Activated T-cell treated with anti-CD3 and anti-CD28 coated beads, Interleukin-2, amount 50 U/mL, for 4 hours (primary cell): ENCODE results near the gene TTI1. TPM values are rescaled to one million over a fixed set of nuclear protein-coding genes. Genes with fewer than 3 reads are reported as not detected.

Source experiments
- ATAC-seq, 2 donors: fragments of 200-7000 bp; cut with Tn5 transposase; one replicate each; pipeline ENCODE4 v1.10.0; 2021
- DNase-seq: peaks from one replicate; pipeline ENCODE4 v3.0.0-alpha.2; 2020
- H3K27me3 Mint-ChIP-seq: one replicate; pipeline ENCODE4 v1.8.0; 2021; ENCODE audit warnings: low read depth, mixed read lengths
- H3K36me3 Mint-ChIP-seq: one replicate; pipeline ENCODE4 v1.8.0; 2022; ENCODE audit warnings: mixed read lengths; ENCODE audit not compliant: insufficient read depth
- H3K4me1 Mint-ChIP-seq: one replicate; pipeline ENCODE4 v1.8.0; 2021; ENCODE audit warnings: low read depth, mixed read lengths
- H3K4me3 Mint-ChIP-seq: one replicate; pipeline ENCODE4 v1.8.0; 2021; ENCODE audit warnings: mild to moderate bottlenecking, moderate library complexity, mixed read lengths
- H3K9me3 Mint-ChIP-seq: one replicate; pipeline ENCODE4 v1.8.0; 2021; ENCODE audit warnings: mixed read lengths
- total RNA-seq, 3 donors: library from RNA; stranded (reverse); gene quantifications; one replicate each; pipeline ENCODE4 v1.2.1, GENCODE V29; 2021

Gene TTI1
- total RNA-seq, 3 donors from 2014 or later = 31.3 to 35.5 (median 35.0) TPM

DNA sequence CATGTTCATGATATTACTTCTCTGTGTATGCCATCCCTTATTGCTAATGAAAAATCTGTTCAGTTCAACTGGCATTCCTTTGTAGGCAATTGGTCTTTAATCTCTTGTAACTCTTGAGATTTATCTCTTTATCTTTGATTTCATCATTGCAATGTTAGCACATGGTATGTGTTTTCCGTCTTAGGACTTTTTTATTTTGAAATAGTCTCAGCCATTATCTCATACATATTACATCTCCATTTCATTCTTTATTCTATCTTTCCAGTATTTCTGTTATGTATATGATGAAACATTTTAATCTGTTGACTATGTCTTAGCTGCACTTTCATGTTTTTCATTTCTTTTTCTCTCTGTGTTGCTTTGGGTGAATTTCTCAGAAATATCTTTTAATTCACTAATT is 72.2 kb downstream of the TTI1 start:
- DNase-seq = no peak
- Mint-ChIP-seq H3K4me3 (no peak overlapping the region), H3K9me3 (peaks cover 24% of the 10 kb centered on the region), H3K36me3 (no peaks in the 10 kb centered on the region), H3K27me3 (no peaks in the 10 kb centered on the region), H3K4me1 (no peaks in the 10 kb centered on the region)
- ATAC-seq = no peak

- Mint-ChIP-seq H3K27me3 (no peaks in the 10 kb centered on the region), H3K9me3 (peaks cover 13% of the 10 kb centered on the region), H3K4me3 (no peak overlapping the region), H3K36me3 (no peaks in the 10 kb centered on the region), H3K4me1 (no peaks in the 10 kb centered on the region)
- no peak for DNase-seq
- no peak for ATAC-seq
Observed at GRCh38 chr20:37958856-37959520, 74.3 kb downstream of the TTI1 start.

DNA sequence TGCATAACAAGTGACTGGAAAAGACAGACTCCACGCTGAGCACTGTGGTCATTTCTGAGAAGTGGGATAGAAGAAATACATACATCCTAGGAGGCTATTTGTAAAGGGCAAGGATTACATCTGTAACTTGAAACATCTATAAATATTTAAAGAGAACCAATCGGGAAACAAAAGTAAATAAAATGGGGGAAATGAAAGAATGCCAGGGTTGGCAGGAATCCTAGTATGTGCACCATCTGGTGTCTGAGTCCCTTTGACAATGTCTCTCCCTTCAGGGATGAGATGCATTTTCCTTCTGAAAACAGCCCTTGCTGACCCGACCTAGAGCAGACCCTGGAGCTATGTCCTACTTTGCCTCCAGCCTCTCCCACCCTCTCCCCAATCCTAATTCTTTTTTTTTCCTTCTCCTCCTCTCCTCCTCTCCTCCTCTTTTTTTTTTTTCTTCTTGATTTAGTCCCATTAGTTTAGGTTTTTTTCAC is 77.1 kb downstream of the TTI1 start:
- ATAC-seq = no peak
- no peak overlapping the region for H3K4me3 Mint-ChIP-seq
- H3K9me3 Mint-ChIP-seq = peaks cover 8% of the 10 kb centered on the region
- no peaks in the 10 kb centered on the region for H3K4me1 Mint-ChIP-seq
- DNase-seq = no peak
- no peaks in the 10 kb centered on the region for H3K27me3 Mint-ChIP-seq
- no peaks in the 10 kb centered on the region for H3K36me3 Mint-ChIP-seq

DNA sequence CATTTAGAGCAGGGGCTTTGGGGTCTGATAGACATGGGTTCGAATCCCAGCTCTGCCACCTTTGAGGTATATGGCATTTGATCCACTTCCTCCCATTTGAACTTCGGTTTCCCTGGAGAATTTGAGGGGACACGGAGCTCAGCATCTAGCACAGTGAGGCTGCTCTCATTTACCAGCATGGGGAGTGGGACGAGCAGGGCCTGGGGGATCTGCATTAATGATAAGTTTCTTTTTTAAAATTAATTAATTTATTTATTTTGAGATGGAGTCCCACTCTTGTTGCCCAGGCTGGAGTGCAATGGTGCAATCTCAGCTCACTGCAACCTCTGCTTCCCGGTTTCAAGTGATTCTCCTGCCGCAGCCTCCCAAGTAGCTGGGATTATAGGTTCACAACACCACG is 77.7 kb downstream of the TTI1 start:
- Mint-ChIP-seq H3K4me3 (no peak overlapping the region), H3K36me3 (no peaks in the 10 kb centered on the region), H3K9me3 (peaks cover 5% of the 10 kb centered on the region), H3K27me3 (no peaks in the 10 kb centered on the region), H3K4me1 (no peaks in the 10 kb centered on the region)
- no peak for ATAC-seq
- DNase-seq = no peak

DNA sequence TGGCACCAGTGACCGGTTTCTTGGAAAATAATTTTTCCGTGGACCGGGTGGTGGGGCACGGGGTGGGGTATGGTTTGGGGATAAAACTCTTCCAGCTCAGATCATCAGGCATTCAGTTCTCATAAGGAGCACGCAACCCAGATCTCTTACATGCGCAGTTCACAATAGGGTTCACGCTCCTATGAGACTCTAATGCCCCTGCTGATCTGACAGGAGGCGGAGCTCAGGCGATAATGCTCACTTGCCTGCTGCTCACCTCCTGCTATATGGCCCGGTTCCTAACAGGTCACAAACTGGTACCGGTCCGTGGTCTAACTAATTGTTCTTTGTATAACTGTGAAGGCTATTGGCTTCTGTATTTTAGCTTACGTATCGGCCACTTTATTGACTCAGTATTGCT is 78.6 kb downstream of the TTI1 start:
- Mint-ChIP-seq H3K27me3 (no peaks in the 10 kb centered on the region), H3K9me3 (peaks cover 5% of the 10 kb centered on the region), H3K4me1 (no peaks in the 10 kb centered on the region), H3K36me3 (no peaks in the 10 kb centered on the region), H3K4me3 (no peak overlapping the region)
- no peak for DNase-seq
- ATAC-seq = no peak

DNA sequence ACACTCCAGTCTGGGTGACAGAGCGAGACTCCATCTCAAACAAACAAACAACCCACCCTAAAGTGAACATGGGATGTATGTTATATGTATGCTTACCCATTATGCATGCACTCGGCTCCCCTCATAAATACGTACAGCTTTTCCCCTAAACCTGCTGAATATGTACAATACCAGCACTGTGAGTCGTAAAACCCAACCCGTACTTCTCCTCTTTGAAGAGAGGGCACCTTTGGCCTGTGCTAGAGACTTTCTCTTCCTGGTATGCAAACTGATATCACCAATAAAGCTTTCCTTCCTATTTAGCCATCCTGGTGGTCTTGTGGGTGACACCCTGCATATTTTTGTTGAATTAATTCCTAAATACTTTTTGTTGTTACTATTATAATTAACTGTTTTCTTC is 79.1 kb downstream of the TTI1 start:
- peaks cover under 1% of the 10 kb centered on the region for H3K9me3 Mint-ChIP-seq
- DNase-seq (no peak), ATAC-seq (no peak)
- H3K4me1 Mint-ChIP-seq = no peaks in the 10 kb centered on the region
- no peaks in the 10 kb centered on the region for H3K27me3 Mint-ChIP-seq
- no peak overlapping the region for H3K4me3 Mint-ChIP-seq
- H3K36me3 Mint-ChIP-seq = no peaks in the 10 kb centered on the region

GRCh38 chr20:37948956-37949355 is 84.3 kb downstream of the TTI1 start:
- Mint-ChIP-seq H3K27me3 (peaks cover 3% of the 10 kb centered on the region), H3K9me3 (peaks cover 7% of the 10 kb centered on the region), H3K4me1 (no peaks in the 10 kb centered on the region), H3K36me3 (no peaks in the 10 kb centered on the region), H3K4me3 (no peak overlapping the region)
- ATAC-seq (no peak), DNase-seq (no peak)

GRCh38 chr20:37947943-37948342 is 85.3 kb downstream of the TTI1 start:
- Mint-ChIP-seq H3K4me1 (no peaks in the 10 kb centered on the region), H3K9me3 (peaks cover 7% of the 10 kb centered on the region), H3K4me3 (no peak overlapping the region), H3K36me3 (no peaks in the 10 kb centered on the region), H3K27me3 (peaks cover 3% of the 10 kb centered on the region)
- DNase-seq = no peak
- no peak for ATAC-seq

- Mint-ChIP-seq H3K27me3 (peaks cover 3% of the 10 kb centered on the region), H3K36me3 (no peaks in the 10 kb centered on the region), H3K9me3 (peaks cover 7% of the 10 kb centered on the region), H3K4me1 (no peaks in the 10 kb centered on the region), H3K4me3 (no peak overlapping the region)
- DNase-seq = no peak
- ATAC-seq = no peak
Observed at GRCh38 chr20:37946946-37947345, 86.3 kb downstream of the TTI1 start.

DNA sequence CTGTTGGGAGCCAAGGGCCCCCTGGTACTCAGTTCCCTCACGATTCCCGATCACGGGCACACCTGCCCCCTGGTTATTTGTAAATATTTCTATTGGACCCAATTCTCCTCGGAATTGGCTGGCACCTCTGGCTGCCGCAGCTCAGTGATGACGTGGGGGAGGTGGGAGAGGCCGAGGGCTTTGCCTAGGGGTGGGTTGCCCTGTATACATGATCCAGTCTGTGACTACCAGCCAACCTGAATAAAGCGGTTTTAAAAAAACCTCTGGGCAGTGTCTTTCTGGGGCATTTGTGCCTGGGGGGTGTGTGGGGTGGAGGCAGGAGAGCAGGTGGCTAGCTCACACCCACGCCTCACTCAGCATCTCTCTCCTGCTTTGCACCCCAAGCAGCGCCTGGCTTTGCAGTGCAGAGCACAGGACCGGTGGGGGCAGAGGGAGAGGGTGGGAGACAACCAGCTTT is 88.1 kb downstream of the TTI1 start:
- no peaks in the 10 kb centered on the region for H3K4me1 Mint-ChIP-seq
- peaks cover 3% of the 10 kb centered on the region for H3K27me3 Mint-ChIP-seq
- H3K9me3 Mint-ChIP-seq = peaks cover 7% of the 10 kb centered on the region
- ATAC-seq (no peak), DNase-seq (no peak)
- H3K4me3 Mint-ChIP-seq = no peak overlapping the region
- H3K36me3 Mint-ChIP-seq = no peaks in the 10 kb centered on the region

DNA sequence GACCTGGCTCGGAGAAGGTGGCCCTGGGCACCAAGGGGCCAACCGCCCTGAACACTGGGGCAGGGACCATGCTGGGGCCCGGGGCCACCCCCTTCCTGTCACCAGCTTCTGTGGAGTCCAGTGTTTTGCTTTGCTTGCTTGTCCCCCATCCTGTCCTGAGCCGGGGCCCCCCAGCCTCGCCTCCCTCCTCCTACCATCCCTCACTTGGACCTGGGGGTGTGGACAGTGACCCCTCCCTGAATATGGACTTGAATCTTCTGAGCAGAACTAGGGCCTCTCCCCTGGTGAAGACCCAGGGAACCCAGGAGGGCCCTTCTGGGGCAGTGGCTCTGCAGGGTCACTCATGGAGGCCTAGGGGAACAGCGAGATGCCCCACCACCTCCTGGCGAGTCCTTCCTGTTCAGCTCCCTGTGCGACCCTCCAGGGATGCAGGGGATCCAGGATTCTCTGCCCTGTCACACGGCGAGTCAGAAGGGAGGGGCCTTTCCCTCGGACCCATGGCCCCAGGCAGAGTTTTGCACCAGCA is 88.7 kb downstream of the TTI1 start:
- ATAC-seq (no peak), DNase-seq (no peak)
- Mint-ChIP-seq H3K4me1 (no peaks in the 10 kb centered on the region), H3K4me3 (no peak overlapping the region), H3K36me3 (no peaks in the 10 kb centered on the region), H3K9me3 (peaks cover 7% of the 10 kb centered on the region), H3K27me3 (peaks cover 3% of the 10 kb centered on the region)

- peaks cover 3% of the 10 kb centered on the region for H3K27me3 Mint-ChIP-seq
- H3K4me1 Mint-ChIP-seq = no peaks in the 10 kb centered on the region
- no peaks in the 10 kb centered on the region for H3K36me3 Mint-ChIP-seq
- H3K9me3 Mint-ChIP-seq = peaks cover 7% of the 10 kb centered on the region
- DNase-seq = no peak
- ATAC-seq = no peak
- H3K4me3 Mint-ChIP-seq = no peak overlapping the region
Observed at GRCh38 chr20:37943501-37944455, 89.5 kb downstream of the TTI1 start.

- Mint-ChIP-seq H3K9me3 (peaks cover 5% of the 10 kb centered on the region), H3K36me3 (no peaks in the 10 kb centered on the region), H3K4me1 (no peaks in the 10 kb centered on the region), H3K27me3 (peaks cover 3% of the 10 kb centered on the region), H3K4me3 (no peak overlapping the region)
- DNase-seq (no peak), ATAC-seq (no peak)
Observed at GRCh38 chr20:37943033-37943432, 90.2 kb downstream of the TTI1 start.

GRCh38 chr20:37941992-37942391 is 91.3 kb downstream of the TTI1 start:
- Mint-ChIP-seq H3K36me3 (no peaks in the 10 kb centered on the region), H3K27me3 (no peaks in the 10 kb centered on the region), H3K9me3 (no peaks in the 10 kb centered on the region), H3K4me1 (no peaks in the 10 kb centered on the region), H3K4me3 (no peak overlapping the region)
- DNase-seq (no peak), ATAC-seq (no peak)
